GM23338 (cell line): ENCODE results near the gene FBLN1. TPM values are rescaled to one million over a fixed set of nuclear protein-coding genes. Genes with fewer than 3 reads are reported as not detected.
A peak's percentile ranks its signal among the peaks of the same experiment; 100 is the strongest.
"Not testable (repeated sequence)": the region's sequence is repeated elsewhere in the genome, so short reads cannot be mapped to it uniquely, and the experiment has no call there.

ENCODE experiments used
- ATAC-seq: fragments of 200-7000 bp; cut with Tn5 transposase; 3 replicates; pipeline ENCODE4 v1.9.1; 2020
- DNase-seq: peaks from one replicate; pipeline ENCODE4 v3.0.0-alpha.2; 2015; ENCODE audit warnings: low spot score
- H2AFZ ChIP-seq: fragments of 200-600 bp; sonication (generic); 2 replicates; pipeline ENCODE4 v1.8.0; 2016; ENCODE audit warnings: antibody characterized with exemption, mild to moderate bottlenecking, moderate library complexity
- H3F3A ChIP-seq: fragments of 200-600 bp; sonication (generic); replicated peaks from 2 replicates; pipeline ENCODE4 v1.8.0; 2017; ENCODE audit warnings: antibody characterized with exemption, mixed run types, low read depth
- H3K27ac ChIP-seq: fragments of 200-600 bp; sonication (generic); 2 replicates; pipeline ENCODE4 v1.6.1; 2016; ENCODE audit warnings: low read depth
- H3K27me3 ChIP-seq: fragments of 200-600 bp; sonication (generic); 2 replicates; pipeline ENCODE4 v1.8.0; 2016; ENCODE audit warnings: mild to moderate bottlenecking, mixed run types, moderate library complexity; ENCODE audit not compliant: insufficient read depth
- H3K36me3 ChIP-seq: fragments of 200-600 bp; sonication (generic); 2 replicates; pipeline ENCODE4 v1.8.0; 2016; ENCODE audit warnings: mild to moderate bottlenecking; ENCODE audit not compliant: insufficient read depth
- H3K4me1 ChIP-seq: fragments of 200-600 bp; sonication (generic); 2 replicates; pipeline ENCODE4 v1.8.0; 2016; ENCODE audit warnings: mild to moderate bottlenecking, moderate library complexity; ENCODE audit not compliant: insufficient read depth
- H3K4me2 ChIP-seq: fragments of 200-600 bp; sonication (generic); 2 replicates; pipeline ENCODE4 v1.7.1; 2017; ENCODE audit warnings: mixed run types
- H3K4me3 ChIP-seq: fragments of 200-600 bp; sonication (generic); 2 replicates; pipeline ENCODE4 v1.6.1; 2016; ENCODE audit warnings: mixed run types
- H3K79me2 ChIP-seq: fragments of 200-600 bp; sonication (generic); replicated peaks from 2 replicates; pipeline ENCODE4 v1.8.0; 2017; ENCODE audit warnings: mild to moderate bottlenecking; ENCODE audit not compliant: insufficient read depth
- H3K9me2 ChIP-seq: fragments of 200-600 bp; sonication (generic); 2 replicates; pipeline ENCODE4 v1.8.0; 2017; ENCODE audit not compliant: insufficient read depth
- H4K20me1 ChIP-seq: fragments of 200-600 bp; sonication (generic); replicated peaks from 2 replicates; pipeline ENCODE4 v1.8.0; 2017; ENCODE audit warnings: mild to moderate bottlenecking; ENCODE audit not compliant: insufficient read depth
- H3K27ac Mint-ChIP-seq: 2 replicates; pipeline ENCODE4 v1.8.0; 2020; ENCODE audit warnings: inconsistent platforms, mild to moderate bottlenecking, moderate library complexity, mixed read lengths
- H3K27me3 Mint-ChIP-seq: 3 replicates; pipeline ENCODE4 v1.8.0; 2022; ENCODE audit warnings: low read depth, mild to moderate bottlenecking, moderate library complexity, mixed read lengths, inconsistent platforms; ENCODE audit not compliant: insufficient read depth, poor library complexity
- H3K36me3 Mint-ChIP-seq: 3 replicates; pipeline ENCODE4 v1.8.0; 2021; ENCODE audit warnings: low read depth, mild to moderate bottlenecking, inconsistent platforms, moderate library complexity, mixed read lengths
- H3K4me1 Mint-ChIP-seq: 3 replicates; pipeline ENCODE4 v1.8.0; 2020; ENCODE audit warnings: mild to moderate bottlenecking, inconsistent platforms, mixed read lengths
- H3K4me3 Mint-ChIP-seq: 3 replicates; pipeline ENCODE4 v1.8.0; 2021; ENCODE audit warnings: moderate library complexity, mild to moderate bottlenecking, inconsistent platforms, mixed read lengths
- H3K9me3 Mint-ChIP-seq: 3 replicates; pipeline ENCODE4 v1.8.0; 2020; ENCODE audit warnings: moderate library complexity, mild to moderate bottlenecking, inconsistent platforms, mixed read lengths
- CREB1 ChIP-seq: fragments of 250-450 bp; sonication (Bioruptor Pico); IDR thresholded peaks from 2 replicates; pipeline ENCODE4 v1.5.0; 2020; ENCODE audit warnings: low read depth, mild to moderate bottlenecking, moderate library complexity
- EZH2 ChIP-seq: fragments of 200-600 bp; sonication (generic); IDR thresholded peaks from one replicate; pipeline ENCODE4 v1.8.0; 2017; ENCODE audit warnings: antibody characterized with exemption, mild to moderate bottlenecking, low read depth; ENCODE audit not compliant: unreplicated experiment
- EZH2phosphoT487 ChIP-seq: fragments of 200-600 bp; sonication (generic); IDR thresholded peaks from one replicate; pipeline ENCODE4 v1.8.1; 2018; ENCODE audit warnings: antibody characterized with exemption; ENCODE audit not compliant: unreplicated experiment
- JUNB ChIP-seq: IDR thresholded peaks from one replicate; pipeline ENCODE4 v1.6.1; 2016; ENCODE audit warnings: antibody characterized with exemption; ENCODE audit not compliant: unreplicated experiment
- NANOG ChIP-seq: IDR thresholded peaks from 2 replicates; pipeline ENCODE4 v1.6.1; 2016; ENCODE audit warnings: antibody characterized with exemption, borderline replicate concordance
- POLR2AphosphoS5 ChIP-seq: IDR thresholded peaks from 2 replicates; pipeline ENCODE4 v1.6.1; 2016; ENCODE audit warnings: antibody characterized with exemption, low read depth
- STAT1 ChIP-seq: IDR thresholded peaks from one replicate; pipeline ENCODE4 v1.6.1; 2016; ENCODE audit warnings: antibody characterized with exemption; ENCODE audit not compliant: unreplicated experiment
- ZNF114 ChIP-seq: fragments of 250-450 bp; sonication (Bioruptor Pico); IDR thresholded peaks from 2 replicates; pipeline ENCODE4 v1.5.0; 2020; ENCODE audit warnings: mild to moderate bottlenecking, moderate library complexity
- ZNF331 ChIP-seq: fragments of 250-450 bp; sonication (Bioruptor Pico); IDR thresholded peaks from 2 replicates; pipeline ENCODE4 v1.5.0; 2020; ENCODE audit warnings: low read depth, mild to moderate bottlenecking, moderate library complexity
- ZNF462 ChIP-seq: fragments of 250-450 bp; sonication (Bioruptor Pico); IDR thresholded peaks from 2 replicates; pipeline ENCODE4 v1.5.0; 2020; ENCODE audit warnings: mild to moderate bottlenecking, moderate library complexity
- polyA plus RNA-seq: library from polyadenylated mRNA; unstranded; fragments of >200 nt; fragmentation: Nextera tagmentation; extraction: Ambion mirVana; gene quantifications from 2 replicates; pipeline ENCODE4 v1.2.1, GENCODE V29; 2016
- total RNA-seq: library from RNA; depleted of rRNA; stranded (reverse); fragments of >200 nt; shearing (Covaris generic); gene quantifications from 2 replicates; pipeline ENCODE4 v1.2.3, GENCODE V29; 2014
- TF ChIP-seq, protein P1 (sequence below): IDR thresholded peaks from one replicate; pipeline ENCODE4 v1.6.1; 2018; ENCODE audit warnings: antibody characterized with exemption; ENCODE audit not compliant: unreplicated experiment

Gene FBLN1
- total and polyA plus RNA-seq, 2 experiments from 2014 or later = 90.1 to 137 TPM

GRCh38 chr22:45623464-45624145 lies 120.9 kb downstream of the FBLN1 start:
- Mint-ChIP-seq H3K9me3 (peaks cover 10% of the 10 kb centered on the region), H3K27me3 (peaks cover 13% of the 10 kb centered on the region), H3K4me1 (peaks cover 15% of the 10 kb centered on the region)
- H3K4me2 ChIP-seq, H3K27me3 ChIP-seq, H3K4me1 ChIP-seq, H3K27ac ChIP-seq, H2AFZ ChIP-seq, H3K36me3 Mint-ChIP-seq, H3K79me2 ChIP-seq, H3K27ac Mint-ChIP-seq, H4K20me1 ChIP-seq, DNase-seq, H3K4me3 ChIP-seq, H3F3A ChIP-seq, H3K9me2 ChIP-seq, ATAC-seq, H3K36me3 ChIP-seq, H3K4me3 Mint-ChIP-seq: not testable (repeated sequence)

DNA sequence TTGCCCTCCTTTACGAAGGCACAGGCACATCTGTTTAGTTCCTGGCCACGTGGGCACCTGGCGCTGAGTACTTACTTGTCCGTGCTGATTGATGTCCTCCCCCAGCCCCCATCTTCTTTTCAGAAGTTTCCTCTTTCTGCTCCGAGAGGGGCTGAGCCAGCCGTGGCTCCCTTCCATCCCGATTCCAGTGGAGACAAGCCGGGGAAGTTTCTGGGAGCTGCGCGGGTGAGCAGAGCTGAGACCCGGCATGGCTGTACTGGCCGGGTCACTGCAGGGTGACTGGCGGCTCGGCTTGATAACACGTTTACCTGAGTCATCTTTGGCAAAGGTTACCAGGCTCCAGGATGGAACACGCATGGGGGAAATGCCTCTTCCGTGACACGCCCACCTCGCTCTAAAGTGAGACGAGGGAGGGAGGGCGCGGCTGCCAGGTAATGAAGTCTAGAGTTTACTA lies 123.5 kb downstream of the FBLN1 start:
- Mint-ChIP-seq H3K4me1 (peaks cover 39% of the 10 kb centered on the region), H3K4me3 (no peak overlapping the region), H3K27me3 (peaks cover 19% of the 10 kb centered on the region), H3K27ac (no peak overlapping the region), H3K36me3 (no peaks in the 10 kb centered on the region), H3K9me3 (no peaks in the 10 kb centered on the region; the same call in 2 of the 3 replicates)
- Histone ChIP-seq H3K4me2 (no peak overlapping the region), H3K27me3 (no peaks in the 10 kb centered on the region), H3K36me3 (0 out of 2 replicates have a peak, but pooled peaks cover 3% of the 10 kb centered on the region), H2AFZ (0 out of 2 replicates have a peak overlapping the region, but pooled peaks have one; percentile 20), H3K9me2 (no peaks in the 10 kb centered on the region), H3F3A (peaks cover 8% of the 10 kb centered on the region; the same call in 1 of the 2 replicates), H3K4me3 (no peak overlapping the region), H3K4me1 (peaks cover 29% of the 10 kb centered on the region), H3K27ac (no peak overlapping the region), H3K79me2 (no peaks in the 10 kb centered on the region), H4K20me1 (no peaks in the 10 kb centered on the region)
- TF ChIP-seq NANOG = no peak
- TF ChIP-seq, protein P1, sequence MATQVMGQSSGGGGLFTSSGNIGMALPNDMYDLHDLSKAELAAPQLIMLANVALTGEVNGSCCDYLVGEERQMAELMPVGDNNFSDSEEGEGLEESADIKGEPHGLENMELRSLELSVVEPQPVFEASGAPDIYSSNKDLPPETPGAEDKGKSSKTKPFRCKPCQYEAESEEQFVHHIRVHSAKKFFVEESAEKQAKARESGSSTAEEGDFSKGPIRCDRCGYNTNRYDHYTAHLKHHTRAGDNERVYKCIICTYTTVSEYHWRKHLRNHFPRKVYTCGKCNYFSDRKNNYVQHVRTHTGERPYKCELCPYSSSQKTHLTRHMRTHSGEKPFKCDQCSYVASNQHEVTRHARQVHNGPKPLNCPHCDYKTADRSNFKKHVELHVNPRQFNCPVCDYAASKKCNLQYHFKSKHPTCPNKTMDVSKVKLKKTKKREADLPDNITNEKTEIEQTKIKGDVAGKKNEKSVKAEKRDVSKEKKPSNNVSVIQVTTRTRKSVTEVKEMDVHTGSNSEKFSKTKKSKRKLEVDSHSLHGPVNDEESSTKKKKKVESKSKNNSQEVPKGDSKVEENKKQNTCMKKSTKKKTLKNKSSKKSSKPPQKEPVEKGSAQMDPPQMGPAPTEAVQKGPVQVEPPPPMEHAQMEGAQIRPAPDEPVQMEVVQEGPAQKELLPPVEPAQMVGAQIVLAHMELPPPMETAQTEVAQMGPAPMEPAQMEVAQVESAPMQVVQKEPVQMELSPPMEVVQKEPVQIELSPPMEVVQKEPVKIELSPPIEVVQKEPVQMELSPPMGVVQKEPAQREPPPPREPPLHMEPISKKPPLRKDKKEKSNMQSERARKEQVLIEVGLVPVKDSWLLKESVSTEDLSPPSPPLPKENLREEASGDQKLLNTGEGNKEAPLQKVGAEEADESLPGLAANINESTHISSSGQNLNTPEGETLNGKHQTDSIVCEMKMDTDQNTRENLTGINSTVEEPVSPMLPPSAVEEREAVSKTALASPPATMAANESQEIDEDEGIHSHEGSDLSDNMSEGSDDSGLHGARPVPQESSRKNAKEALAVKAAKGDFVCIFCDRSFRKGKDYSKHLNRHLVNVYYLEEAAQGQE = no peak
- TF ChIP-seq CREB1 (CRISPR knock-in tag) = no peak
- no peak for TF ChIP-seq STAT1
- no peak for TF ChIP-seq EZH2phosphoT487
- no peak for TF ChIP-seq EZH2
- no peak for TF ChIP-seq JUNB
- TF ChIP-seq ZNF114 = no peak
- no peak for TF ChIP-seq POLR2AphosphoS5
- no peak for TF ChIP-seq ZNF331 (CRISPR knock-in tag)
- TF ChIP-seq ZNF462 (CRISPR knock-in tag) = no peak
- ATAC-seq (no peak), DNase-seq (no peak)
